Keratinocyte (primary cell): ENCODE data around the gene TAF1B. TPM values are rescaled to one million over a fixed set of nuclear protein-coding genes. Genes with fewer than 3 reads are reported as not detected.

Experiments
- DNase-seq: peaks from one replicate; pipeline ENCODE4 v3.0.0-alpha.2; 2011; ENCODE audit warnings: low read depth, missing footprints, low spot score
- FAIRE-seq: peaks from 2 replicates; lab custom pipeline; 2011; peaks lifted over from hg19 to GRCh38; lab: Jason Lieb, UNC
- H2AFZ ChIP-seq: 2 replicates; pipeline ENCODE4 v1.6.0; 2012; ENCODE audit warnings: low read length, control low read depth, inconsistent platforms; ENCODE audit not compliant: control insufficient read depth
- H3K27ac ChIP-seq: 2 replicates; pipeline ENCODE4 v1.5.1; 2011; ENCODE audit warnings: low read length; ENCODE audit not compliant: control insufficient read depth, insufficient read depth
- H3K27me3 ChIP-seq: 3 replicates; pipeline ENCODE4 v1.6.0; 2011; ENCODE audit warnings: low read length; ENCODE audit not compliant: control insufficient read depth, insufficient read depth; ENCODE audit errors: extremely low read depth
- H3K36me3 ChIP-seq, 2 experiments: 2 replicates in 1 of 2; 3 replicates in 1 of 2; pipeline ENCODE4 v1.5.1; 2011; ENCODE audit warnings: low read length in 2 of 2, mild to moderate bottlenecking in 1 of 2; ENCODE audit not compliant: control insufficient read depth in 2 of 2, insufficient read depth in 2 of 2; ENCODE audit errors: extremely low read depth in 1 of 2
- H3K4me1 ChIP-seq: 3 replicates; pipeline ENCODE4 v1.5.1; 2011; ENCODE audit warnings: low read length; ENCODE audit not compliant: control insufficient read depth, insufficient read depth; ENCODE audit errors: extremely low read depth
- H3K4me2 ChIP-seq: 3 replicates; pipeline ENCODE4 v1.6.0; 2011; ENCODE audit warnings: low read depth, low read length; ENCODE audit not compliant: control insufficient read depth, insufficient read depth; ENCODE audit errors: extremely low read depth
- H3K4me3 ChIP-seq, 3 experiments: fragments of 200-600 bp in 1 of 3; sonication (generic) in 1 of 3; 2 replicates in 2 of 3; 3 replicates in 1 of 3; pipeline ENCODE4 v1.5.1; 2011 to 2016; ENCODE audit warnings: low read length in 3 of 3, mild to moderate bottlenecking in 3 of 3, control low read depth in 2 of 3, inconsistent platforms in 1 of 3, low read depth in 1 of 3, mixed read lengths in 1 of 3, mixed run types in 1 of 3, moderate library complexity in 1 of 3; ENCODE audit not compliant: control insufficient read depth in 2 of 3, insufficient read depth in 2 of 3; ENCODE audit errors: extremely low read depth in 1 of 3
- H3K79me2 ChIP-seq: 2 replicates; pipeline ENCODE4 v1.6.0; 2012; ENCODE audit warnings: low read length; ENCODE audit not compliant: control insufficient read depth, insufficient read depth
- H3K9ac ChIP-seq: 3 replicates; pipeline ENCODE4 v1.6.0; 2011; ENCODE audit warnings: low read length; ENCODE audit not compliant: control insufficient read depth, insufficient read depth; ENCODE audit errors: extremely low read depth
- H3K9me1 ChIP-seq: 3 replicates; pipeline ENCODE4 v1.6.0; 2011; ENCODE audit warnings: low read length; ENCODE audit not compliant: control insufficient read depth, insufficient read depth; ENCODE audit errors: extremely low read depth
- H3K9me3 ChIP-seq: 2 replicates; pipeline ENCODE4 v1.5.1; 2012; ENCODE audit warnings: low read depth, low read length; ENCODE audit not compliant: control insufficient read depth
- H4K20me1 ChIP-seq: 3 replicates; pipeline ENCODE4 v1.6.0; 2011; ENCODE audit warnings: low read length; ENCODE audit not compliant: control insufficient read depth, insufficient read depth; ENCODE audit errors: extremely low read depth
- EZH2 ChIP-seq: IDR thresholded peaks from one replicate; pipeline ENCODE4 v1.6.1; 2012; ENCODE audit warnings: inconsistent platforms, mild to moderate bottlenecking, low read length, moderate library complexity
- dilution Hi-C: fragments of 300-500 bp; cut with MboI; formaldehyde crosslinking; loops from one replicate; pipeline ENCODE4 v1.7.0; 2020; ENCODE audit warnings: low sequenced_read_pairs; ENCODE audit not compliant: extremely low pct_ligation_motif_present
- polyA plus RNA-seq, 5 experiments: library from polyadenylated mRNA; depleted of rRNA in 3 of 5; stranded (reverse) in 3 of 5; stranded (forward) in 1 of 5; unstranded in 1 of 5; fragments of >200 nt; gene quantifications; 1 replicate in 1 of 5; 2 replicates in 3 of 5; 3 replicates in 1 of 5; pipeline versions ENCODE4 v1.2.1 to v1.2.3, GENCODE V29; 2011 to 2012; ENCODE audit warnings: missing spikeins in 2 of 5, low read depth in 1 of 5, low replicate concordance in 1 of 5
- TF ChIP-seq, protein P1 (sequence below), 3 experiments: IDR thresholded peaks in 1 of 3; conservative IDR thresholded peaks in 1 of 3; optimal IDR thresholded peaks in 1 of 3; 2 replicates in 2 of 3; 3 replicates in 1 of 3; pipeline versions ENCODE3 to v1.5.1; 2011; ENCODE audit warnings: low read length in 3 of 3, mild to moderate bottlenecking in 3 of 3, moderate library complexity in 2 of 3, control low read depth in 1 of 3, inconsistent platforms in 1 of 3; ENCODE audit not compliant: insufficient read depth in 2 of 3; ENCODE audit errors: extremely low read depth in 1 of 3

Gene TAF1B
- polyA plus RNA-seq, 1 donor (not counting 4 experiments of a cell fraction or from before 2014, with no cell fraction given) = 16.5 TPM

GRCh38 chr2:9946818-9947217, 103.5 kb downstream of the TAF1B start:
- Histone ChIP-seq H3K4me3 (no peak overlapping the region), H3K9ac (no peak overlapping the region), H3K27me3 (peaks cover 11% of the 10 kb centered on the region), H3K79me2 (no peaks in the 10 kb centered on the region), H3K27ac (no peak overlapping the region), H4K20me1 (no peaks in the 10 kb centered on the region), H3K9me1 (no peaks in the 10 kb centered on the region), H2AFZ (no peak overlapping the region), H3K9me3 (no peaks in the 10 kb centered on the region), H3K4me2 (no peak overlapping the region), H3K4me1 (peaks cover 3% of the 10 kb centered on the region), H3K36me3 (no peaks in the 10 kb centered on the region)
- dilution Hi-C loops = no loop called here
- no peak for TF ChIP-seq EZH2
- TF ChIP-seq, protein P1, sequence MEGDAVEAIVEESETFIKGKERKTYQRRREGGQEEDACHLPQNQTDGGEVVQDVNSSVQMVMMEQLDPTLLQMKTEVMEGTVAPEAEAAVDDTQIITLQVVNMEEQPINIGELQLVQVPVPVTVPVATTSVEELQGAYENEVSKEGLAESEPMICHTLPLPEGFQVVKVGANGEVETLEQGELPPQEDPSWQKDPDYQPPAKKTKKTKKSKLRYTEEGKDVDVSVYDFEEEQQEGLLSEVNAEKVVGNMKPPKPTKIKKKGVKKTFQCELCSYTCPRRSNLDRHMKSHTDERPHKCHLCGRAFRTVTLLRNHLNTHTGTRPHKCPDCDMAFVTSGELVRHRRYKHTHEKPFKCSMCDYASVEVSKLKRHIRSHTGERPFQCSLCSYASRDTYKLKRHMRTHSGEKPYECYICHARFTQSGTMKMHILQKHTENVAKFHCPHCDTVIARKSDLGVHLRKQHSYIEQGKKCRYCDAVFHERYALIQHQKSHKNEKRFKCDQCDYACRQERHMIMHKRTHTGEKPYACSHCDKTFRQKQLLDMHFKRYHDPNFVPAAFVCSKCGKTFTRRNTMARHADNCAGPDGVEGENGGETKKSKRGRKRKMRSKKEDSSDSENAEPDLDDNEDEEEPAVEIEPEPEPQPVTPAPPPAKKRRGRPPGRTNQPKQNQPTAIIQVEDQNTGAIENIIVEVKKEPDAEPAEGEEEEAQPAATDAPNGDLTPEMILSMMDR (optimal IDR thresholded peaks at IDR 0.05 in 1 of 3, IDR thresholded peaks at IDR 0.05 in 1 of 3, conservative IDR thresholded peaks at IDR 0.05 in 1 of 3; ENCODE audit: extremely low read depth in 1 of 3, insufficient read depth in 2 of 3, low read length in 3 of 3) = no peak
- no peak for DNase-seq
- FAIRE-seq = no peak

- no peak overlapping the region for H3K9ac ChIP-seq
- H2AFZ ChIP-seq = no peak overlapping the region
- H3K79me2 ChIP-seq = no peaks in the 10 kb centered on the region
- no peak overlapping the region for H3K4me2 ChIP-seq
- no peaks in the 10 kb centered on the region for H3K36me3 ChIP-seq
- H3K27ac ChIP-seq = no peak overlapping the region
- H3K27me3 ChIP-seq = peaks cover 11% of the 10 kb centered on the region
- no peaks in the 10 kb centered on the region for H3K9me1 ChIP-seq
- TF ChIP-seq, protein P1 (optimal IDR thresholded peaks at IDR 0.05 in 1 of 3, IDR thresholded peaks at IDR 0.05 in 1 of 3, conservative IDR thresholded peaks at IDR 0.05 in 1 of 3; ENCODE audit: extremely low read depth in 1 of 3, insufficient read depth in 2 of 3, low read length in 3 of 3) = no peak
- TF ChIP-seq EZH2 = no peak
- H3K9me3 ChIP-seq = no peaks in the 10 kb centered on the region
- DNase-seq (no peak), FAIRE-seq (no peak)
- H3K4me3 ChIP-seq = no peak overlapping the region
- H4K20me1 ChIP-seq = no peaks in the 10 kb centered on the region
- H3K4me1 ChIP-seq = peaks cover 2% of the 10 kb centered on the region
- dilution Hi-C loops = no loop called here
Measured at GRCh38 chr2:9948721-9949120, 105.4 kb downstream of the TAF1B start.
